C4-2B (cell line): ENCODE data around the gene SRRM2.

Experiments used
- H3K27ac ChIP-seq: fragments of 450-650 bp; 2 replicates; pipeline ENCODE4 v1.5.1; 2017
- ZFX ChIP-seq: fragments of 450-650 bp; IDR thresholded peaks from 2 replicates; pipeline ENCODE4 v1.6.1; 2017
- TF ChIP-seq, protein P1 (sequence below): fragments of 450-650 bp; conservative IDR thresholded peaks from 2 replicates; pipeline ENCODE4 v1.5.1; 2017; ENCODE audit warnings: mild to moderate bottlenecking

The SRRM2 gene

DNA sequence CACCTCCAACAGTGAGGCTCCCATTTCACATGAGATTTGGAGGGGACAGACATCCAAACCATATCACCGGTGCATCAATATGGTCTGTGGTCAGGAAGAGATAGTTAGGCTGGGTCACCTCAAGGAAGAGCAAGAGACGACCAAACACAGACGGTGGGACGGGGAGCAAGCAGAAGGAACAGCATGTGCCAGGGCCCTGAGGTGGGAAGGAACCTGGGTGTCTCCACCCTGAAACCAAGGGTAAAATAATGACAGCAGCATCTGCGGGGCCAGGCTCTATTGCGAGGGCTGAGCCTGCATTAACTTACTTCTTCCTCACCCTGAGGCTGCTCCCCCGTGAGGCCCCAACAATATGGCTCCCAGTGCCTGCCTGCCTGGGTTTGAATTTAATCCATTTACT lies 55.7 kb downstream of the SRRM2 start:
- TF ChIP-seq, protein P1, sequence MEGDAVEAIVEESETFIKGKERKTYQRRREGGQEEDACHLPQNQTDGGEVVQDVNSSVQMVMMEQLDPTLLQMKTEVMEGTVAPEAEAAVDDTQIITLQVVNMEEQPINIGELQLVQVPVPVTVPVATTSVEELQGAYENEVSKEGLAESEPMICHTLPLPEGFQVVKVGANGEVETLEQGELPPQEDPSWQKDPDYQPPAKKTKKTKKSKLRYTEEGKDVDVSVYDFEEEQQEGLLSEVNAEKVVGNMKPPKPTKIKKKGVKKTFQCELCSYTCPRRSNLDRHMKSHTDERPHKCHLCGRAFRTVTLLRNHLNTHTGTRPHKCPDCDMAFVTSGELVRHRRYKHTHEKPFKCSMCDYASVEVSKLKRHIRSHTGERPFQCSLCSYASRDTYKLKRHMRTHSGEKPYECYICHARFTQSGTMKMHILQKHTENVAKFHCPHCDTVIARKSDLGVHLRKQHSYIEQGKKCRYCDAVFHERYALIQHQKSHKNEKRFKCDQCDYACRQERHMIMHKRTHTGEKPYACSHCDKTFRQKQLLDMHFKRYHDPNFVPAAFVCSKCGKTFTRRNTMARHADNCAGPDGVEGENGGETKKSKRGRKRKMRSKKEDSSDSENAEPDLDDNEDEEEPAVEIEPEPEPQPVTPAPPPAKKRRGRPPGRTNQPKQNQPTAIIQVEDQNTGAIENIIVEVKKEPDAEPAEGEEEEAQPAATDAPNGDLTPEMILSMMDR = no peak
- TF ChIP-seq ZFX = no peak
- no peak overlapping the region for H3K27ac ChIP-seq

DNA sequence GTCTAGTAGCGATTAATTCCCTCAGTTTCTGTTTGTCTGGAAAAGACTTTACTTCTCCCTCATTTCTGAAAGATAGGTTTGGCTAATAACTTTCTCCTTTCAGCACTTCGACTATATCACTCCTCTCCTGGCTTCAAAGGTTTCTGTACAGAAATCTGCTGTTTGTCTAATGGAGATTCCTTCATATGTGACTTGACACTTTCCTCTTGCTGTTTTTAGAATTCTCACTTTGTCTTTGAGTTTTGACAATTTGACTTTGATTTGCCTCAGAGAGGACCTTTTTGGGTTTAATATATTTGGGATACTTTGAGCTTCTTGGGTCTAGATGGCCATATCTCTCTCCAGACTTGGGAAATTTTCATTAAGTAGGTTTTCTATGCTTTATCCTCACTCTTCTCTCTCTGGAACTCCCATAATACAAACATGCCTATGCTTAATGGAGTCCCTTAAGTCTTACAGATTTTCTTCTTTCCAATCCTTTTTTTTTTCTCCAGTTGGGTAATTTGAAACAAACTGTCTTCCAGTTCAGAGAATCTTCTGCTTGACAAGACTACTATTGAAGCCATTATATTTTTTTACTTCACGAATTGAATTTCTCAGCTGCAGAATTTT lies 56.8 kb downstream of the SRRM2 start:
- H3K27ac ChIP-seq = no peak overlapping the region
- no peak for TF ChIP-seq ZFX
- TF ChIP-seq, protein P1 = no peak

GRCh38 chr16:2810651-2811050 lies 58.2 kb downstream of the SRRM2 start:
- TF ChIP-seq, protein P1 = no peak
- TF ChIP-seq ZFX = no peak
- no peak overlapping the region for H3K27ac ChIP-seq

DNA sequence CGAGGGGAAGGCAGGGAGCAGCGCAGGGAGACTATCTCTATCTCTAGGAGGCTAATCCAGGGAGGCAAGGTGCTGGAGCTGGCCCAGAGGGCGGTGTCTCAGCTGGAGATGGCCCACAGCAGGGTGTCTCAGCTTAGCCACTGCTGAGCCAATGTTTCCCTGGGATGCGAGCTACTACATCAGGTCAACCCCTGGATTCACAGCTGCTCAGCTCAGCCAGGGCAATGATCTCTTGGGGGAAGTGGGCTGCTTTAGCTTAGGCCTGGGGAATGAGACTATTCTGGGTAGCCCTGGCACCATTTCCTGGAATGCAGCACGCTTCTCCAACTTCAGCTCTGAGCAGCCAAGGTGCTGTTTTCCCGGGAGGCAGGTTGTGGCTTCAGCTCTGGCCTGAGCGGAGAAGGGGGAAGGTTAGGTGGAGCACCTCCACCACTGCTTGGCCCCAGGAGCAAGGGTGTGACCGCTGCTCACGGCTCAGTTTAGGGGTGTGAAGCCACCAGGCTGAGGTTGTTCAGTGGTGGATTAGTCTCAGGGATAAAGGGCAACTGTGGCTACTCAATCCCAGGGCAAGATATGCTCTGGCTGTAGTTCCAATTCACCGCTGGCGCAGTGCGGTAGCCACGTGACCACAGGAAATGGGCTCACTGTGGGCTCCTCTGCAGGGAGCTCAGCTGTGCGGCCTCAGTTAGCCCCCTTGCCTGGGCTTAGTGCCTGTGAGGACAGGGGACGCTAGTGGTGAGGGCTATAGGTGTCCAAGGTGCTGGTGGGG lies 59.4 kb downstream of the SRRM2 start:
- TF ChIP-seq ZFX = no peak
- TF ChIP-seq, protein P1 = no peak
- H3K27ac ChIP-seq = no peak overlapping the region

DNA sequence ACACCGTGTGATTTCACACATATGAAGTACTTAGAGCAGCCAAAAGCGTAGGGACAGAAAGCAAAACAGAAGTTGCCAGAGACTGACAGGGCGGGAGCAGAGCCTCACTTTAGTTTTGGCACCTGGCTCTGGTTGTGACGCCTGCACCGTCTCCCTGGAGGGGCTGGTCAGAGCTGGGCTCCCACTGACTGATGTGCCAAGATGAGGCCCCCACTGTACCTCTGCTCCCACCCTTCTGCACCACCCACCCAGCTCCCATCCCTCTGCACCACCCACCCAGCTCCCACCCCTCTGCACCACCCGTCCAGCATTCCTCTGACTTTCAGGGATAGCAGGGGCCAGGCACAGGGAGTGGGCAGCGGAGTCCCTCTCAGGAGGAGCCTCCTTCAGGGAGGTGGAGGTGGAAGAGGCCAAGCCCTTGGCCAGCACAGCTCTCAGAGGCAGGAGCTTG lies 61.4 kb downstream of the SRRM2 start:
- no peak for TF ChIP-seq ZFX
- TF ChIP-seq, protein P1 = no peak
- no peak overlapping the region for H3K27ac ChIP-seq

DNA sequence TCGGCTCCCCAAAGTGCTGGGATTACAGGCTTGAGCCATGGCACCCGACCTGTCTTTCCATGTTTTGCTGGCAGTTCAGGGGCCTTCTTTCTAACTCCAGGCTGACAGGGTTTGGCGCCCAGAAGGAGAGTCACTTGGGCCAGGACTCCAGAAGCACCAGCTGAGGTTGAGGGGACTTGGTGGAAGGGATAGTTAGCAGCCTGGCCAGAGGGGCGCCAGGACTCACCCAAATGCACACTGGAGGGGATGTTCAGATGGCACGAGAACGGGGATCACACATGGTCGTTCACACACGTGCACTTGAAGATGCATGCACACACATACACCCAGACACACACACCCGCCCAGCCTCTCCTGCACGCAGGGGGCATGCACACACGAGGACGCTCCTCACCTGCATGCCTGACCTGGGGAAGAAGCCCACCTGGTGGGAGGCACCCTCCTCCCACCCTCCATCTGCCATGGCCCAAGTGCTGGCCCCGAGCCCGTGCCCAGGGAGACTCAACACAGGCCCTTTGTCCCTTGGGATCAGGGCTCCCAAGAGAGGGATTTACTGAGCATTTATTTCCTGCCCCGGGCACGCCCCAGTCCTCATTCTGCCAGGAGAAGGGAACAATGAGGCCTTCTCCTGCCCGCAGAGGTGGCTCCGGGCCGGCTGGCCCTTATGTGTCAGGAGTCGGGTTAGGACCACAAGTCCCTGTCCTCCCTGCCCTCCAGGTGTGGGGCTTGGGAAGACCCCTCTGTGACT lies 62.3 kb downstream of the SRRM2 start:
- no peak for TF ChIP-seq ZFX
- TF ChIP-seq, protein P1 = no peak

DNA sequence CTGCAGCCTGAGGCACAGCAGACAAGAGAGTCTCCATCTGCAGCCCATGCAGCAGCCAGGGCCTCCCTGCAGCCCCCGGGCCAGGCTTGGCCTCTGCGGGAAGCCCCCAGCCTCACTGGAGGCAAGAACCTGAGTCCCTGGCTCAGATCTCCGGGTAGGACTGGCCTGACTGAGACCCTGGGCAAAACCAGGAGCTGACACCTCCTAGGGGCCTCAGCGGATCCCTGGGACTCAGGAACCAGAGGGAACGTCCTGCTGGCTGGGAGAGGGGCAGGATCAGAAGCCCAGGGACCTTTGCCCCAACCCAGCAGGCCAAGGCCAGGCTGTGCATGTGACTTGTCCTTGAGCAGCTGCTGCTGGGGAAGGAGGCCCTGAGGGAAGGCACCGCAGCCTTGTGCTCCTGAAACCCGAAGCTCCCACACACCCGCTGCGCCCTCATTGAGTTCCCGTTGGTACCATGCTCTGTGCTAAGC lies 62.9 kb downstream of the SRRM2 start:
- H3K27ac ChIP-seq = no peak overlapping the region
- no peak for TF ChIP-seq ZFX
- TF ChIP-seq, protein P1 = no peak

More for the DNA sequence above, 62.3 kb downstream of the SRRM2 start:
- H3K27ac ChIP-seq = no peak overlapping the region
